Measurements from ENCODE around the gene DPH1.

The DPH1 gene

GRCh38 chr17:2002767-2003329 is 27.1 kb upstream of the DPH1 start:
- H3K79me2 ChIP-seq (ENCODE audit: insufficient read depth, low read depth), result no peaks in the 10 kb centered on the region
- H3K27me3 ChIP-seq (ENCODE audit: insufficient read depth, low read depth), result no peaks in the 10 kb centered on the region
- H3K4me3 ChIP-seq (IDR thresholded peaks at IDR 0.05; ENCODE audit: insufficient read depth, low read depth, low read length), result no peak overlapping the region
- H3K36me3 ChIP-seq (ENCODE audit: insufficient read depth), result no peaks in the 10 kb centered on the region
- TF ChIP-seq CTCF (conservative IDR thresholded peaks at IDR 0.05; ENCODE audit: low read depth, low read length), result no peak
- peaks cover 11% of the 10 kb centered on the region for H3K4me1 ChIP-seq (ENCODE audit: low read depth, poor library complexity, severe bottlenecking)
- no peak overlapping the region for H3K4me2 ChIP-seq
- H3K27ac ChIP-seq, result no peak overlapping the region
- H3K9ac ChIP-seq, result no peak overlapping the region
- H2AFZ ChIP-seq (ENCODE audit: low read depth), result no peak overlapping the region
- no peaks in the 10 kb centered on the region for H4K20me1 ChIP-seq (ENCODE audit: insufficient read depth)

- no peaks in the 10 kb centered on the region for H3K79me2 ChIP-seq (ENCODE audit: insufficient read depth, low read depth)
- H2AFZ ChIP-seq (ENCODE audit: low read depth), result no peak overlapping the region
- no peaks in the 10 kb centered on the region for H3K36me3 ChIP-seq (ENCODE audit: insufficient read depth)
- H3K9ac ChIP-seq, result no peak overlapping the region
- H3K4me1 ChIP-seq (ENCODE audit: low read depth, poor library complexity, severe bottlenecking), result peaks cover 11% of the 10 kb centered on the region
- no peaks in the 10 kb centered on the region for H4K20me1 ChIP-seq (ENCODE audit: insufficient read depth)
- no peak overlapping the region for H3K4me2 ChIP-seq
- no peak overlapping the region for H3K27ac ChIP-seq
- H3K27me3 ChIP-seq (ENCODE audit: insufficient read depth, low read depth), result no peaks in the 10 kb centered on the region
- no peak overlapping the region for H3K4me3 ChIP-seq (IDR thresholded peaks at IDR 0.05; ENCODE audit: insufficient read depth, low read depth, low read length)
- no peak for TF ChIP-seq CTCF (conservative IDR thresholded peaks at IDR 0.05; ENCODE audit: low read depth, low read length)
Observed at GRCh38 chr17:2003525-2003924, 26.4 kb upstream of the DPH1 start.

GRCh38 chr17:2004435-2004952 is 25.5 kb upstream of the DPH1 start:
- Histone ChIP-seq H3K4me2 (no peak overlapping the region), H3K79me2 (ENCODE audit: insufficient read depth, low read depth) (no peaks in the 10 kb centered on the region), H4K20me1 (ENCODE audit: insufficient read depth) (no peaks in the 10 kb centered on the region), H3K36me3 (ENCODE audit: insufficient read depth) (no peaks in the 10 kb centered on the region), H3K4me3 (IDR thresholded peaks at IDR 0.05; ENCODE audit: insufficient read depth, low read depth, low read length) (no peak overlapping the region), H3K9ac (no peak overlapping the region), H3K27ac (no peak overlapping the region), H2AFZ (ENCODE audit: low read depth) (no peak overlapping the region), H3K27me3 (ENCODE audit: insufficient read depth, low read depth) (no peaks in the 10 kb centered on the region), H3K4me1 (ENCODE audit: low read depth, poor library complexity, severe bottlenecking) (peaks cover 9% of the 10 kb centered on the region)
- TF ChIP-seq CTCF (conservative IDR thresholded peaks at IDR 0.05; ENCODE audit: low read depth, low read length), result no peak

- H2AFZ ChIP-seq (ENCODE audit: low read depth), result no peak overlapping the region
- TF ChIP-seq CTCF (conservative IDR thresholded peaks at IDR 0.05; ENCODE audit: low read depth, low read length), result no peak
- H3K36me3 ChIP-seq (ENCODE audit: insufficient read depth), result no peaks in the 10 kb centered on the region
- no peak overlapping the region for H3K27ac ChIP-seq
- H3K4me3 ChIP-seq (IDR thresholded peaks at IDR 0.05; ENCODE audit: insufficient read depth, low read depth, low read length), result no peak overlapping the region
- H3K79me2 ChIP-seq (ENCODE audit: insufficient read depth, low read depth), result no peaks in the 10 kb centered on the region
- no peaks in the 10 kb centered on the region for H4K20me1 ChIP-seq (ENCODE audit: insufficient read depth)
- H3K4me2 ChIP-seq, result no peak overlapping the region
- no peaks in the 10 kb centered on the region; the same call in 1 of the 2 replicates for H3K27me3 ChIP-seq (ENCODE audit: insufficient read depth, low read depth)
- H3K4me1 ChIP-seq (ENCODE audit: low read depth, poor library complexity, severe bottlenecking), result no peaks in the 10 kb centered on the region
- H3K9ac ChIP-seq, result no peak overlapping the region
Observed at GRCh38 chr17:2008332-2009126, 21.4 kb upstream of the DPH1 start.
